CD4-positive, alpha-beta T cell (primary cell): Measurements from ENCODE around the gene LEKR1. TPM values are rescaled to one million over a fixed set of nuclear protein-coding genes. Genes with fewer than 3 reads are reported as not detected.

Experiments
- ATAC-seq: fragments of 200-7000 bp; cut with Tn5 transposase; one replicate; pipeline ENCODE4 v1.10.0; 2022; ENCODE audit warnings: mild to moderate bottlenecking; ENCODE audit not compliant: poor library complexity
- CTCF ChIA-PET: fragments of 350-600 bp; sonication (Branson Sonifier 250); formaldehyde crosslinking; loops from one replicate; lab custom pipeline; 2021; ENCODE audit warnings: antibody characterized with exemption, inconsistent platforms; lab: Charles Lee
- POLR2A ChIA-PET: fragments of 350-600 bp; sonication (Branson Sonifier 250); formaldehyde crosslinking; loops from one replicate; lab custom pipeline; 2021; ENCODE audit warnings: antibody characterized with exemption, inconsistent platforms; lab: Charles Lee
- DNase-seq, 14 experiments: peaks; one replicate each; pipeline ENCODE4 v3.0.0-alpha.2; 2013 to 2020; ENCODE audit warnings: mixed read lengths in 2 of 14
- H3K27ac ChIP-seq, 2 donors: one replicate each; pipeline versions ENCODE4 v1.5.1 to v1.7.0; 2013; ENCODE audit warnings: low read length in 2 of 2, low read depth in 1 of 2, mild to moderate bottlenecking in 1 of 2
- H3K27me3 ChIP-seq, 2 experiments: 1 replicate in 1 of 2; 2 replicates in 1 of 2; pipeline versions ENCODE4 v1.6.1 to v1.7.0; 2013; ENCODE audit warnings: low read length in 2 of 2, control low read depth in 1 of 2, mild to moderate bottlenecking in 1 of 2, moderate library complexity in 1 of 2; ENCODE audit not compliant: insufficient read depth in 2 of 2, control insufficient read depth in 1 of 2
- H3K36me3 ChIP-seq: one replicate; pipeline ENCODE4 v1.6.1; 2013; ENCODE audit warnings: low read length, control low read depth; ENCODE audit not compliant: insufficient read depth
- H3K4me1 ChIP-seq: one replicate; pipeline ENCODE4 v1.6.1; 2013; ENCODE audit warnings: low read length, control low read depth; ENCODE audit not compliant: insufficient read depth
- H3K4me3 ChIP-seq: one replicate; pipeline ENCODE4 v1.5.1; 2013; ENCODE audit warnings: mild to moderate bottlenecking, low read length, moderate library complexity
- H3K9me3 ChIP-seq, 2 experiments: 1 replicate in 1 of 2; 2 replicates in 1 of 2; pipeline versions ENCODE4 v1.6.1 to v1.7.0; 2013; ENCODE audit warnings: low read length in 2 of 2, mild to moderate bottlenecking in 2 of 2, control low read depth in 1 of 2, moderate library complexity in 1 of 2; ENCODE audit not compliant: control insufficient read depth in 1 of 2, insufficient read depth in 1 of 2
- H3K27ac Mint-ChIP-seq: one replicate; pipeline ENCODE4 v1.8.0; 2020; ENCODE audit warnings: mixed read lengths
- H3K27me3 Mint-ChIP-seq: one replicate; pipeline ENCODE4 v1.8.0; 2021; ENCODE audit warnings: mixed read lengths
- H3K36me3 Mint-ChIP-seq: one replicate; pipeline ENCODE4 v1.8.0; 2021; ENCODE audit warnings: low read depth, mixed read lengths
- H3K4me1 Mint-ChIP-seq: one replicate; pipeline ENCODE4 v1.8.0; 2021; ENCODE audit warnings: low read depth, mixed read lengths
- H3K4me3 Mint-ChIP-seq: one replicate; pipeline ENCODE4 v1.8.0; 2020; ENCODE audit warnings: mild to moderate bottlenecking, mixed read lengths
- H3K9me3 Mint-ChIP-seq: one replicate; pipeline ENCODE4 v1.8.0; 2020; ENCODE audit warnings: mixed read lengths
- intact Hi-C, 2 experiments: fragments of 100-400 bp; cut with DNase I in 1 of 2; cut with micrococcal nuclease in 1 of 2; formaldehyde crosslinking; loops; one replicate each; pipeline versions ENCODE4 v1.15.1 to v1.9.0; 2023 to 2025; cut with DNase I, micrococcal nuclease
- total RNA-seq, 174 experiments: library from RNA in 2 of 174; stranded (reverse) in 2 of 174; gene quantifications; one replicate each; pipeline ENCODE4 v1.2.3 and lab custom pipeline; 2021 to 2026
- TF ChIP-seq, protein P1 (sequence below): fragments of 200-600 bp; IDR thresholded peaks from one replicate; pipeline ENCODE4 v1.8.0; 2022; ENCODE audit warnings: antibody characterized with exemption, mild to moderate bottlenecking

Gene LEKR1
- total RNA-seq, 2 experiments from 2014 or later, result 0.77 to 1.0 TPM

GRCh38 chr3:157070678-157070999 lies 244.5 kb downstream of the LEKR1 start:
- no peaks in the 10 kb centered on the region for H3K27me3 Mint-ChIP-seq
- no peaks in the 10 kb centered on the region for H3K36me3 ChIP-seq
- ChIA-PET POLR2A (no interaction called here), CTCF (interaction anchor here (0.5 to 0.9 kb wide), 2 partner anchors 10 to 22 kb away, joined by 3 read pairs; no protein-coding TSS in a partner anchor)
- intact Hi-C loops, result no loop called here
- peaks cover 32% of the 10 kb centered on the region for H3K4me1 Mint-ChIP-seq
- ATAC-seq (no peak), DNase-seq (no peak)
- no peaks in the 10 kb centered on the region for H3K9me3 Mint-ChIP-seq
- H3K9me3 ChIP-seq, result no peaks in the 10 kb centered on the region
- H3K4me3 Mint-ChIP-seq, result no peak overlapping the region
- peaks cover 27% of the 10 kb centered on the region for H3K4me1 ChIP-seq
- H3K36me3 Mint-ChIP-seq, result no peaks in the 10 kb centered on the region
- H3K27ac ChIP-seq, result no peak overlapping the region
- H3K27ac Mint-ChIP-seq, result no peak overlapping the region
- no peak overlapping the region for H3K4me3 ChIP-seq
- TF ChIP-seq, protein P1, sequence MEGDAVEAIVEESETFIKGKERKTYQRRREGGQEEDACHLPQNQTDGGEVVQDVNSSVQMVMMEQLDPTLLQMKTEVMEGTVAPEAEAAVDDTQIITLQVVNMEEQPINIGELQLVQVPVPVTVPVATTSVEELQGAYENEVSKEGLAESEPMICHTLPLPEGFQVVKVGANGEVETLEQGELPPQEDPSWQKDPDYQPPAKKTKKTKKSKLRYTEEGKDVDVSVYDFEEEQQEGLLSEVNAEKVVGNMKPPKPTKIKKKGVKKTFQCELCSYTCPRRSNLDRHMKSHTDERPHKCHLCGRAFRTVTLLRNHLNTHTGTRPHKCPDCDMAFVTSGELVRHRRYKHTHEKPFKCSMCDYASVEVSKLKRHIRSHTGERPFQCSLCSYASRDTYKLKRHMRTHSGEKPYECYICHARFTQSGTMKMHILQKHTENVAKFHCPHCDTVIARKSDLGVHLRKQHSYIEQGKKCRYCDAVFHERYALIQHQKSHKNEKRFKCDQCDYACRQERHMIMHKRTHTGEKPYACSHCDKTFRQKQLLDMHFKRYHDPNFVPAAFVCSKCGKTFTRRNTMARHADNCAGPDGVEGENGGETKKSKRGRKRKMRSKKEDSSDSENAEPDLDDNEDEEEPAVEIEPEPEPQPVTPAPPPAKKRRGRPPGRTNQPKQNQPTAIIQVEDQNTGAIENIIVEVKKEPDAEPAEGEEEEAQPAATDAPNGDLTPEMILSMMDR, result no peak
- H3K27me3 ChIP-seq, result no peaks in the 10 kb centered on the region

GRCh38 chr3:157071744-157072525 lies 245.8 kb downstream of the LEKR1 start:
- no peak for DNase-seq
- no peaks in the 10 kb centered on the region for H3K36me3 ChIP-seq
- H3K4me1 ChIP-seq, result peaks cover 24% of the 10 kb centered on the region
- Mint-ChIP-seq H3K4me3 (no peak overlapping the region), H3K36me3 (no peaks in the 10 kb centered on the region), H3K27me3 (no peaks in the 10 kb centered on the region), H3K27ac (no peak overlapping the region), H3K9me3 (no peaks in the 10 kb centered on the region), H3K4me1 (peaks cover 20% of the 10 kb centered on the region)
- intact Hi-C loops, result no loop called here
- ChIA-PET POLR2A (no interaction called here), CTCF (no interaction called here)
- H3K27me3 ChIP-seq, result no peaks in the 10 kb centered on the region
- no peak for ATAC-seq
- no peak overlapping the region for H3K27ac ChIP-seq
- H3K4me3 ChIP-seq, result no peak overlapping the region
- TF ChIP-seq, protein P1, result no peak
- H3K9me3 ChIP-seq, result no peaks in the 10 kb centered on the region

GRCh38 chr3:157073810-157074209 lies 247.7 kb downstream of the LEKR1 start:
- TF ChIP-seq, protein P1, result no peak
- Histone ChIP-seq H3K9me3 (no peaks in the 10 kb centered on the region), H3K4me3 (no peak overlapping the region), H3K27ac (no peak overlapping the region), H3K4me1 (peaks cover 7% of the 10 kb centered on the region), H3K36me3 (no peaks in the 10 kb centered on the region), H3K27me3 (no peaks in the 10 kb centered on the region)
- POLR2A ChIA-PET, result no interaction called here
- DNase-seq, result no peak
- no peak overlapping the region for H3K4me3 Mint-ChIP-seq
- no peaks in the 10 kb centered on the region for H3K27me3 Mint-ChIP-seq
- H3K4me1 Mint-ChIP-seq, result peaks cover under 1% of the 10 kb centered on the region
- H3K27ac Mint-ChIP-seq, result no peak overlapping the region
- H3K36me3 Mint-ChIP-seq, result no peaks in the 10 kb centered on the region
- no peaks in the 10 kb centered on the region for H3K9me3 Mint-ChIP-seq
- intact Hi-C loops, result no loop called here
- CTCF ChIA-PET, result no interaction called here
- no peak for ATAC-seq
